ENCODE data around the gene CMTM4. TPM values are rescaled to one million over a fixed set of nuclear protein-coding genes. Genes with fewer than 3 reads are reported as not detected.
"Not testable (repeated sequence)": the region's sequence is repeated elsewhere in the genome, so short reads cannot be mapped to it uniquely, and the experiment has no call there.

CMTM4 gene
- total and polyA plus RNA-seq, 2 of the 8 experiments (the other 6 are each of a cell fraction or from before 2014, with no cell fraction given): 35.3 to 51.7 TPM

GRCh38 chr16:66687906-66688625 lies 8.5 kb downstream of the CMTM4 start (continued):
- TF ChIP-seq GABPA (IDR thresholded peaks at IDR 0.05; ENCODE audit: borderline replicate concordance, insufficient read depth, low read length): no peak

DNA sequence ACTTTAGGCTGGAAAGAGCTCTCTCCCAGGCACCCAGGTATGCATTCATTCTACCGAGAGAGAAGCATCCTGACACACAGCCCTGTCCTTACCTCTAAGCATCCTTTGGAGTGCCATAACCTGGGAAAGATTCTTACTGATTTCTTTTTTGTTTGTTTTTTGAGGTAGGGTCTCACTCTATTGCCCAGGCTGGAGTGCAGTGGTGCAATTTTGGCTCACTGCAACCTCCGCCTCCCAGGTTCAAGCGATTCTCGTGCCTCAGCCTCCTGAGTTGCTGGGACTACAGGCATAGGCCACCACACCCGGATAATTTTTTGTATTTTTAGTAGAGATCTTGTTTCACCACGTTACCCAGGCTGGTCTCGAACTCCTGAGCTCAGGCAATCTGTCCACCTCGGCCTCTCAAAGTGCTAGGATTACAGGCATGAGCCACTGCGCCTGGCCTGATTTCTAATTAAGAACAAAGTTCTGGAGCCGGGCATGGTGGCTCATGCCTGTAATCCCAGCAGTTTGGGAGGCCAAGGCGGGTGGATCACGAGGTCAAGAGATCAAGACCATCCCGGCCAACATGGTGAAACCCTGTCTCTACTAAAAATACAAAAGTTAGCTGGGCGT lies 10.9 kb downstream of the CMTM4 start:
- not testable (repeated sequence) for H3K4me3 ChIP-seq (ENCODE audit: extremely low read depth in 1 of 4, insufficient read depth in 2 of 4, low read depth in 3 of 4, low read length in 4 of 4); FAIRE-seq; H3K9ac ChIP-seq (replicated peaks in 1 of 4; ENCODE audit: extremely low read depth in 1 of 4, low read depth in 3 of 4, low read length in 3 of 4); H3K23ac ChIP-seq (ENCODE audit: insufficient read length); DNase-seq (ENCODE audit: low read depth in 1 of 2, low spot score in 2 of 2); H4K8ac ChIP-seq (ENCODE audit: extremely low read depth, insufficient read depth, low read length); H3K36me3 ChIP-seq (ENCODE audit: control insufficient read depth in 2 of 4, insufficient read depth in 4 of 4, low read length in 3 of 4); H3K4me1 ChIP-seq (replicated peaks in 1 of 4; ENCODE audit: control insufficient read depth in 3 of 4, insufficient read depth in 4 of 4, low read length in 3 of 4); H3K23me2 ChIP-seq (ENCODE audit: low read depth, low read length); H2BK20ac ChIP-seq (ENCODE audit: low read length); H2BK12ac ChIP-seq (ENCODE audit: low read depth, low read length); H4K91ac ChIP-seq (replicated peaks; ENCODE audit: insufficient read length, low read length); H3K14ac ChIP-seq (ENCODE audit: insufficient read length); H3K56ac ChIP-seq (replicated peaks; ENCODE audit: insufficient read length, low read depth, low read length); H3K4me2 ChIP-seq (ENCODE audit: insufficient read depth in 1 of 2, low read depth in 2 of 2, low read length in 2 of 2); H2BK120ac ChIP-seq (replicated peaks; ENCODE audit: low read depth, low read length); H2AFZ ChIP-seq (ENCODE audit: low read length); H3K27me3 ChIP-seq (replicated peaks in 1 of 4; ENCODE audit: control insufficient read depth in 3 of 4, extremely low read depth in 1 of 4, insufficient read depth in 3 of 4, low read length in 3 of 4); H4K5ac ChIP-seq (ENCODE audit: insufficient read length, low read depth, low read length); H3K4ac ChIP-seq (replicated peaks; ENCODE audit: insufficient read length, low read depth, low read length); H2BK15ac ChIP-seq (ENCODE audit: low read length); H3K27ac ChIP-seq (ENCODE audit: low read depth, low read length); H3K18ac ChIP-seq (ENCODE audit: extremely low read depth, low read length); H2AK5ac ChIP-seq (ENCODE audit: low read depth, low read length); H3K9me3 ChIP-seq (ENCODE audit: insufficient read depth in 2 of 2, low read depth in 1 of 2, low read length in 1 of 2); H2BK5ac ChIP-seq (ENCODE audit: low read depth, low read length)
- peaks cover 0 to 10% of the 10 kb centered on the region in 2 experiments for H4K20me1 ChIP-seq (replicated peaks in 1 of 2; ENCODE audit: control insufficient read depth in 1 of 2, insufficient read depth in 2 of 2, low read length in 2 of 2)
- 95% methylated on average over 14 of the region's 14 CpGs; no CpG with 5 or more reads in 1 of the 2 experiments for WGBS, 2 experiments (ENCODE audit: extremely low coverage in 1 of 2, insufficient coverage in 1 of 2, insufficient read length in 1 of 2, insufficient replicate concordance in 2 of 2, low coverage in 1 of 2, low lambda C conversion rate in 2 of 2, missing lambda C conversion rate in 1 of 2)
- CTCF ChIA-PET (ENCODE audit: partially characterized antibody): interaction anchor here (0.8 to 1.5 kb wide), 2 partner anchors 25 to 35 kb away, joined by 4 to 7 read pairs; no protein-coding TSS in a partner anchor
- H3K79me1 ChIP-seq (ENCODE audit: low read depth, low read length): peaks cover 16% of the 10 kb centered on the region
- peaks cover 0 to 51% of the 10 kb centered on the region in 2 experiments; a peak in 2 of 4 replicates for H3K79me2 ChIP-seq (ENCODE audit: control insufficient read depth in 1 of 2, insufficient read depth in 2 of 2, low read length in 2 of 2)
- POLR2A ChIA-PET (ENCODE audit: partially characterized antibody): interaction anchor here (0.6 to 2.1 kb wide), 3 partner anchors 11 to 820 kb away, joined by 3 to 5 read pairs (median 3); no protein-coding TSS in a partner anchor

All from H1 (cell line).